HCEC 1CT (cell line): ENCODE measurements around the gene SLC25A21.

Experiments
- DNase-seq: peaks from one replicate; pipeline ENCODE4 v3.0.0-alpha.2; 2017

Gene SLC25A21

GRCh38 chr14:37140176-37140575 lies 32.2 kb downstream of the SLC25A21 start:
- DNase-seq = no peak

GRCh38 chr14:37139710-37140109 lies 32.7 kb downstream of the SLC25A21 start:
- no peak for DNase-seq

- DNase-seq = no peak
Observed at GRCh38 chr14:37138898-37139297, 33.5 kb downstream of the SLC25A21 start.

GRCh38 chr14:37133284-37133913 lies 39.0 kb downstream of the SLC25A21 start:
- DNase-seq = no peak

- no peak for DNase-seq
Observed at GRCh38 chr14:37131205-37131604, 41.2 kb downstream of the SLC25A21 start.

- DNase-seq = no peak
Observed at GRCh38 chr14:37129047-37129446, 43.4 kb downstream of the SLC25A21 start.

GRCh38 chr14:37124614-37125013 lies 47.8 kb downstream of the SLC25A21 start:
- DNase-seq = peak; percentile 39

- DNase-seq = peak; percentile 27
Observed at GRCh38 chr14:37122919-37123639, 49.3 kb downstream of the SLC25A21 start.

- DNase-seq = peak; percentile 94
Observed at GRCh38 chr14:37122288-37122687, 50.1 kb downstream of the SLC25A21 start.

- DNase-seq = no peak
Observed at GRCh38 chr14:37118673-37119366, 53.6 kb downstream of the SLC25A21 start.

GRCh38 chr14:37116933-37117849 lies 55.2 kb downstream of the SLC25A21 start:
- peak; percentile 84 for DNase-seq

GRCh38 chr14:37115406-37115805 lies 57.0 kb downstream of the SLC25A21 start:
- DNase-seq = no peak

GRCh38 chr14:37114559-37114958 lies 57.8 kb downstream of the SLC25A21 start:
- DNase-seq = no peak

GRCh38 chr14:37114002-37114401 lies 58.4 kb downstream of the SLC25A21 start:
- DNase-seq = peak; percentile 37

GRCh38 chr14:37098132-37098531 lies 74.3 kb downstream of the SLC25A21 start:
- DNase-seq = no peak

GRCh38 chr14:37094502-37094901 lies 77.9 kb downstream of the SLC25A21 start:
- DNase-seq = no peak

GRCh38 chr14:37093364-37093763 lies 79.0 kb downstream of the SLC25A21 start:
- DNase-seq = no peak

GRCh38 chr14:37091651-37092050 lies 80.8 kb downstream of the SLC25A21 start:
- DNase-seq = no peak

- no peak for DNase-seq
Observed at GRCh38 chr14:37090026-37090425, 82.4 kb downstream of the SLC25A21 start.

- no peak for DNase-seq
Observed at GRCh38 chr14:37089410-37089809, 83.0 kb downstream of the SLC25A21 start.

GRCh38 chr14:37088356-37089215 lies 83.8 kb downstream of the SLC25A21 start:
- DNase-seq = no peak

GRCh38 chr14:37087520-37087919 lies 84.9 kb downstream of the SLC25A21 start:
- no peak for DNase-seq
